OCI-LY7 (cell line): ENCODE data around the gene PSD2.

ENCODE experiments used
- EZH2phosphoT487 ChIP-seq: fragments of 200-600 bp; sonication (generic); IDR thresholded peaks from 2 replicates; pipeline ENCODE4 v1.6.1; 2018; ENCODE audit warnings: low read depth, borderline replicate concordance, mild to moderate bottlenecking, mixed run types, antibody characterized with exemption, low read length, moderate library complexity, mixed read lengths
- TF ChIP-seq, protein P1 (sequence below): fragments of 200-600 bp; sonication (generic); conservative IDR thresholded peaks from 2 replicates; pipeline ENCODE4 v1.5.1; 2014; ENCODE audit warnings: mild to moderate bottlenecking, antibody characterized with exemption, low read length, moderate library complexity, mixed read lengths

DNA sequence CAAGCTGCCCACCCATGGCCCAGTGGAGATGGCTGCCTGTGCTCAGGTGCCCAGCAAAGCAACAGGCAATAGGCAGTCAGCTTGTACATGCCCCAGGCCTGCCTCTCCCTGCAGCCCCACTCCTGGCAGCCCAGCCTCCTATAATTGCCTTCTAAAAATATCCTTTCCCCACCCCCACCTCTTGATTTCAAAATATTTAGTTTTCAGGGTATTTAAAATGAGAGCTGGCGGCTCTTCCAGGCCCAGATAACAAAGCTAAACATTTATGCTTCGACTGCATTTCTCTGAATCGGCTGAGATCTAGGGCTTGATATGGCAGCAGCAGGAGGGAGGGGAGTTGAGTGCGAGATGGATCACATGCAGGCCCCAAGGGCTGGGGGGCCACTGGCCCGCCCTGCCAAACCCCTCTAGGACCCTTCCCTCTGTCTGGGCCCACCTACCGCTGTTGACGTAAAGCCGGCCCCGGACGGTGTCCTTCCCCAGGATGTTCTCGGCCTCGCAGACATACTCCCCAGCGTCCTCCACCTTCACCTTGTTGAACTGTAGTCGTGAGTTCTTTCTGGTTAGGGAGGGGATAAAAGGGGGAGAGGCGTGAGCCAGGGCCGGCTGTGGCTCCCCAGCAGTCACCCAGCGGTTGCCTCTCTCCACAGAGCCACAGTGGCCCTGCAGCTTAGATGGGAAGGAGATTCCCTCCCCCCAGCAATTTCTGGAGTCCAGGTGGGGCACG lies 85.0 kb downstream of the PSD2 start:
- TF ChIP-seq, protein P1, sequence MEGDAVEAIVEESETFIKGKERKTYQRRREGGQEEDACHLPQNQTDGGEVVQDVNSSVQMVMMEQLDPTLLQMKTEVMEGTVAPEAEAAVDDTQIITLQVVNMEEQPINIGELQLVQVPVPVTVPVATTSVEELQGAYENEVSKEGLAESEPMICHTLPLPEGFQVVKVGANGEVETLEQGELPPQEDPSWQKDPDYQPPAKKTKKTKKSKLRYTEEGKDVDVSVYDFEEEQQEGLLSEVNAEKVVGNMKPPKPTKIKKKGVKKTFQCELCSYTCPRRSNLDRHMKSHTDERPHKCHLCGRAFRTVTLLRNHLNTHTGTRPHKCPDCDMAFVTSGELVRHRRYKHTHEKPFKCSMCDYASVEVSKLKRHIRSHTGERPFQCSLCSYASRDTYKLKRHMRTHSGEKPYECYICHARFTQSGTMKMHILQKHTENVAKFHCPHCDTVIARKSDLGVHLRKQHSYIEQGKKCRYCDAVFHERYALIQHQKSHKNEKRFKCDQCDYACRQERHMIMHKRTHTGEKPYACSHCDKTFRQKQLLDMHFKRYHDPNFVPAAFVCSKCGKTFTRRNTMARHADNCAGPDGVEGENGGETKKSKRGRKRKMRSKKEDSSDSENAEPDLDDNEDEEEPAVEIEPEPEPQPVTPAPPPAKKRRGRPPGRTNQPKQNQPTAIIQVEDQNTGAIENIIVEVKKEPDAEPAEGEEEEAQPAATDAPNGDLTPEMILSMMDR: no peak
- no peak for TF ChIP-seq EZH2phosphoT487
